Skeletal muscle satellite cell (primary cell): ENCODE results near the gene LAMA1. TPM values are rescaled to one million over a fixed set of nuclear protein-coding genes. Genes with fewer than 3 reads are reported as not detected.

ENCODE experiments used
- H3K27me3 ChIP-seq: 2 replicates; pipeline ENCODE4 v1.7.0; 2013; ENCODE audit warnings: low read length; ENCODE audit not compliant: control insufficient read depth, insufficient read depth
- H3K36me3 ChIP-seq: 2 replicates; pipeline ENCODE4 v1.7.0; 2013; ENCODE audit warnings: mild to moderate bottlenecking, control low read depth, low read length; ENCODE audit not compliant: insufficient read depth
- H3K4me1 ChIP-seq: 2 replicates; pipeline ENCODE4 v1.7.0; 2013; ENCODE audit warnings: low read length; ENCODE audit not compliant: control insufficient read depth, insufficient read depth
- H3K4me2 ChIP-seq: 2 replicates; pipeline ENCODE4 v1.7.0; 2013; ENCODE audit warnings: mild to moderate bottlenecking, low read length
- H3K4me3 ChIP-seq: 2 replicates; pipeline ENCODE4 v1.7.0; 2013; ENCODE audit warnings: low read length
- H3K9ac ChIP-seq: 2 replicates; pipeline ENCODE4 v1.7.0; 2013; ENCODE audit warnings: mild to moderate bottlenecking, low read depth, low read length, moderate library complexity
- H3K9me3 ChIP-seq: replicated peaks from 2 replicates; pipeline ENCODE4 v1.7.0; 2013; ENCODE audit warnings: mild to moderate bottlenecking, control low read depth, low read length
- small RNA-seq: library from RNA; depleted of rRNA; stranded (forward); fragments of <200 nt; gene quantifications from one replicate; pipeline ENCODE3, GENCODE V24; 2012

The LAMA1 gene

GRCh38 chr18:6920099-6920955 is 197.3 kb downstream of the LAMA1 start:
- Histone ChIP-seq H3K9ac (no peak overlapping the region), H3K36me3 (no peaks in the 10 kb centered on the region), H3K4me1 (no peaks in the 10 kb centered on the region), H3K4me3 (no peak overlapping the region), H3K9me3 (no peaks in the 10 kb centered on the region), H3K27me3 (no peaks in the 10 kb centered on the region), H3K4me2 (no peak overlapping the region)

- Histone ChIP-seq H3K27me3 (no peaks in the 10 kb centered on the region), H3K4me2 (no peak overlapping the region), H3K36me3 (no peaks in the 10 kb centered on the region), H3K9ac (no peak overlapping the region), H3K4me1 (no peaks in the 10 kb centered on the region), H3K9me3 (no peaks in the 10 kb centered on the region), H3K4me3 (no peak overlapping the region)
These were observed 200.5 kb downstream of the LAMA1 start for GRCh38 chr18:6917072-6917471.

- Histone ChIP-seq H3K36me3 (no peaks in the 10 kb centered on the region), H3K9ac (no peak overlapping the region), H3K4me2 (no peak overlapping the region), H3K9me3 (peaks cover 3% of the 10 kb centered on the region), H3K4me3 (no peak overlapping the region), H3K27me3 (no peaks in the 10 kb centered on the region), H3K4me1 (no peaks in the 10 kb centered on the region)
These were observed 216.2 kb downstream of the LAMA1 start for GRCh38 chr18:6901286-6901926.

- Histone ChIP-seq H3K27me3 (no peaks in the 10 kb centered on the region), H3K9ac (no peak overlapping the region), H3K9me3 (no peaks in the 10 kb centered on the region), H3K4me2 (no peak overlapping the region), H3K36me3 (no peaks in the 10 kb centered on the region), H3K4me3 (no peak overlapping the region), H3K4me1 (no peaks in the 10 kb centered on the region)
These were observed 225.8 kb downstream of the LAMA1 start for GRCh38 chr18:6891788-6892187.

Small RNA genes within 50 kb of the gene (small RNA-seq; reads per million reads assigned to genes)
- not detected for gene RNU6-916P
